SU-DHL-6 (cell line): ENCODE results near the gene QTRT2.

Experiments used
- EZH2phosphoT487 ChIP-seq: fragments of 200-600 bp; sonication (generic), shearing (Covaris generic); conservative IDR thresholded peaks from 2 replicates; pipeline ENCODE4 v1.6.1; 2018; ENCODE audit warnings: mild to moderate bottlenecking, antibody characterized with exemption, low read length, moderate library complexity, mixed read lengths
- TF ChIP-seq, protein P1 (sequence below): fragments of 200-600 bp; sonication (generic); IDR thresholded peaks from one replicate; pipeline ENCODE4 v1.5.1; 2017; ENCODE audit warnings: antibody characterized with exemption, mild to moderate bottlenecking, low read length, moderate library complexity; ENCODE audit not compliant: insufficient read depth, poor library complexity, severe bottlenecking

DNA sequence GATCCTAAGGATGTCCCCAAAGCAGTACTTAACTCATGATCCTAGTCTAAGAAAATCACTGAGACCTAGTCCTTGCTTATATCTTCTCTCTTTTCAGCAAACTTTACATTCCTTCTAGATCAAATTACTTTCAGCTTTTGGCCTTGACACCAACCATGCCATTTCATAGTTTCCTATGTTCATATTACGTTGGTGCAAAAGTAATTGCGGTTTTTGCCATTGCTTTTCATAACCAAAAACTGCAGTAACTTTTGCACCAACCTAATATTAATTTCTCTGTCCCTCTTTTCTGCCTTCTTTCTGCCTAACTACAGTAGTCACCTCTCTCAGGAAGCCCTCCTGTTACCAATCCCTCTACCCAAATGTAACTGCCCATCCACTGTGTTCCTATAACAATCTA lies 37.1 kb upstream of the QTRT2 start:
- TF ChIP-seq, protein P1, sequence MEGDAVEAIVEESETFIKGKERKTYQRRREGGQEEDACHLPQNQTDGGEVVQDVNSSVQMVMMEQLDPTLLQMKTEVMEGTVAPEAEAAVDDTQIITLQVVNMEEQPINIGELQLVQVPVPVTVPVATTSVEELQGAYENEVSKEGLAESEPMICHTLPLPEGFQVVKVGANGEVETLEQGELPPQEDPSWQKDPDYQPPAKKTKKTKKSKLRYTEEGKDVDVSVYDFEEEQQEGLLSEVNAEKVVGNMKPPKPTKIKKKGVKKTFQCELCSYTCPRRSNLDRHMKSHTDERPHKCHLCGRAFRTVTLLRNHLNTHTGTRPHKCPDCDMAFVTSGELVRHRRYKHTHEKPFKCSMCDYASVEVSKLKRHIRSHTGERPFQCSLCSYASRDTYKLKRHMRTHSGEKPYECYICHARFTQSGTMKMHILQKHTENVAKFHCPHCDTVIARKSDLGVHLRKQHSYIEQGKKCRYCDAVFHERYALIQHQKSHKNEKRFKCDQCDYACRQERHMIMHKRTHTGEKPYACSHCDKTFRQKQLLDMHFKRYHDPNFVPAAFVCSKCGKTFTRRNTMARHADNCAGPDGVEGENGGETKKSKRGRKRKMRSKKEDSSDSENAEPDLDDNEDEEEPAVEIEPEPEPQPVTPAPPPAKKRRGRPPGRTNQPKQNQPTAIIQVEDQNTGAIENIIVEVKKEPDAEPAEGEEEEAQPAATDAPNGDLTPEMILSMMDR, result no peak
- no peak for TF ChIP-seq EZH2phosphoT487
